SK-N-SH (cell line): ENCODE measurements around the gene PYGB. TPM values are rescaled to one million over a fixed set of nuclear protein-coding genes. Genes with fewer than 3 reads are reported as not detected.

Source experiments
- CTCF ChIA-PET: fragments of 300-600, 350-600 bp; formaldehyde crosslinking; extraction: SDS; loops from one replicate; lab custom pipeline; 2021; lab: Yijun Ruan, JAX
- POLR2A ChIA-PET: fragments of 350-600 bp; sonication (Branson Sonifier 250); formaldehyde crosslinking; extraction: SDS; loops from one replicate; lab custom pipeline; 2020; ENCODE audit warnings: antibody characterized with exemption, inconsistent platforms; lab: Yijun Ruan, JAX
- DNase-seq: peaks from one replicate; pipeline ENCODE4 v3.0.0; 2012
- H2AFZ ChIP-seq: fragments of 200-600 bp; sonication (generic); 2 replicates; pipeline ENCODE4 v1.8.1; 2016; ENCODE audit warnings: antibody characterized with exemption, mild to moderate bottlenecking, low read depth
- H3F3A ChIP-seq: fragments of 200-600 bp; sonication (generic); replicated peaks from 2 replicates; pipeline ENCODE3; 2016; ENCODE audit warnings: antibody characterized with exemption, mild to moderate bottlenecking; ENCODE audit not compliant: insufficient read depth
- H3K27ac ChIP-seq, 2 experiments: fragments of 200-500 bp in 1 of 2; fragments of 200-600 bp in 1 of 2; sonication (Bioruptor generic) in 1 of 2; sonication (generic), shearing (Covaris generic) in 1 of 2; 2 replicates each; pipeline versions ENCODE4 v1.5.1 to v1.6.1; 2014 to 2016; ENCODE audit warnings: low read depth in 2 of 2, inconsistent platforms in 1 of 2, low read length in 1 of 2, mild to moderate bottlenecking in 1 of 2, mixed read lengths in 1 of 2
- H3K27me3 ChIP-seq: fragments of 200-600 bp; sonication (generic), shearing (Covaris generic); 2 replicates; pipeline ENCODE4 v1.6.1; 2016; ENCODE audit warnings: mixed run types; ENCODE audit not compliant: insufficient read depth
- H3K36me3 ChIP-seq, 2 experiments: fragments of 200-500 bp in 1 of 2; fragments of 200-600 bp in 1 of 2; sonication (Bioruptor generic) in 1 of 2; sonication (generic) in 1 of 2; replicated peaks in 1 of 2; 2 replicates each; pipeline versions ENCODE3 to v1.5.1; 2014 to 2016; ENCODE audit warnings: low read length in 1 of 2, mild to moderate bottlenecking in 1 of 2; ENCODE audit not compliant: insufficient read depth in 2 of 2, control insufficient read depth in 1 of 2
- H3K4me1 ChIP-seq, 2 experiments: fragments of 200-500 bp in 1 of 2; fragments of 200-600 bp in 1 of 2; sonication (Bioruptor generic) in 1 of 2; sonication (generic), shearing (Covaris generic) in 1 of 2; 2 replicates each; pipeline versions ENCODE4 v1.5.1 to v1.6.1; 2014 to 2016; ENCODE audit warnings: low read depth in 1 of 2, low read length in 1 of 2, mixed run types in 1 of 2; ENCODE audit not compliant: insufficient read depth in 2 of 2, control insufficient read depth in 1 of 2
- H3K4me2 ChIP-seq: fragments of 200-600 bp; sonication (generic), shearing (Covaris generic); 2 replicates; pipeline ENCODE4 v1.6.1; 2017; ENCODE audit warnings: mixed run types
- H3K4me3 ChIP-seq, 2 experiments: fragments of 200-500 bp in 1 of 2; fragments of 200-600 bp in 1 of 2; sonication (Bioruptor generic) in 1 of 2; sonication (generic), shearing (Covaris generic) in 1 of 2; 2 replicates each; pipeline versions ENCODE4 v1.5.1 to v1.8.1; 2014 to 2016; ENCODE audit warnings: low read depth in 2 of 2, inconsistent platforms in 1 of 2, low read length in 1 of 2, mild to moderate bottlenecking in 1 of 2, mixed read lengths in 1 of 2, moderate library complexity in 1 of 2
- H3K79me2 ChIP-seq: fragments of 200-600 bp; sonication (generic); 2 replicates; pipeline ENCODE4 v1.8.1; 2017; ENCODE audit warnings: mild to moderate bottlenecking; ENCODE audit not compliant: insufficient read depth
- H3K9ac ChIP-seq: fragments of 200-600 bp; sonication (generic); 2 replicates; pipeline ENCODE4 v1.6.1; 2017; ENCODE audit warnings: mixed run types
- H3K9me2 ChIP-seq: fragments of 200-600 bp; sonication (generic); 2 replicates; pipeline ENCODE4 v1.6.1; 2017; ENCODE audit warnings: mixed run types
- H3K9me3 ChIP-seq: fragments of 200-600 bp; sonication (generic); 2 replicates; pipeline ENCODE4 v1.6.1; 2017; ENCODE audit warnings: mixed run types, mild to moderate bottlenecking, moderate library complexity
- H4K20me1 ChIP-seq: fragments of 200-600 bp; sonication (generic); 2 replicates; pipeline ENCODE4 v1.6.1; 2017; ENCODE audit warnings: mild to moderate bottlenecking, mixed run types; ENCODE audit not compliant: insufficient read depth
- EZH2phosphoT487 ChIP-seq: fragments of 200-600 bp; sonication (generic); IDR thresholded peaks from 2 replicates; pipeline ENCODE4 v1.6.1; 2017; ENCODE audit warnings: low read depth, mixed run types, mild to moderate bottlenecking, antibody characterized with exemption, moderate library complexity, borderline replicate concordance
- FOSL2 ChIP-seq: IDR thresholded peaks from 2 replicates; pipeline ENCODE4 v1.4.0; 2012; ENCODE audit warnings: low read depth, mild to moderate bottlenecking, moderate library complexity, borderline replicate concordance
- FOXJ3 ChIP-seq: sonication (generic); formaldehyde crosslinking; IDR thresholded peaks from 2 replicates; pipeline ENCODE4 v1.5.1; 2020; ENCODE audit warnings: mild to moderate bottlenecking, missing genetic modification reagents
- GABPA ChIP-seq: IDR thresholded peaks from 2 replicates; pipeline ENCODE4 v1.4.0; 2012; ENCODE audit warnings: low read depth, mild to moderate bottlenecking
- GATA2 ChIP-seq: sonication (generic); formaldehyde crosslinking; IDR thresholded peaks from 2 replicates; pipeline ENCODE4 v1.5.0; 2020; ENCODE audit warnings: mild to moderate bottlenecking, missing genetic modification reagents
- JUND ChIP-seq: IDR thresholded peaks from 2 replicates; pipeline ENCODE4 v1.4.0; 2012
- NFIC ChIP-seq: IDR thresholded peaks from 2 replicates; pipeline ENCODE4 v1.4.0; 2012; ENCODE audit warnings: borderline replicate concordance
- POLR2AphosphoS5 ChIP-seq: IDR thresholded peaks from 2 replicates; pipeline ENCODE4 v1.6.1; 2012; ENCODE audit warnings: low read depth, low read length
- RCOR1 ChIP-seq: fragments of 150-350 bp; IDR thresholded peaks from 2 replicates; pipeline ENCODE4 v1.6.1; 2017; ENCODE audit warnings: antibody characterized with exemption, low read length
- SIN3A ChIP-seq: IDR thresholded peaks from 2 replicates; pipeline ENCODE4 v1.6.1; 2012; ENCODE audit warnings: low read depth, mild to moderate bottlenecking, low read length, moderate library complexity, borderline replicate concordance
- TCF12 ChIP-seq: IDR thresholded peaks from 2 replicates; pipeline ENCODE4 v1.4.0; 2012
- YY1 ChIP-seq: IDR thresholded peaks from 2 replicates; pipeline ENCODE4 v1.4.0; 2012; ENCODE audit warnings: low read depth, mild to moderate bottlenecking
- WGBS: methylation state at CpG from one replicate; pipeline ENCODE4 v1.1.6; 2017; ENCODE audit warnings: low lambda C conversion rate; 5-methylcytosine and 5-hydroxymethylcytosine counted together
- polyA plus RNA-seq, 3 experiments: library from polyadenylated mRNA; depleted of rRNA; stranded (reverse); fragments of >200 nt; gene quantifications; 2 replicates each; pipeline ENCODE4 v1.2.3, GENCODE V29; 2012
- TF ChIP-seq, protein P1 (sequence below): IDR thresholded peaks from 2 replicates; pipeline ENCODE4 v1.4.0; 2012; ENCODE audit warnings: low read depth, borderline replicate concordance
- TF ChIP-seq, protein P2 (sequence below): IDR thresholded peaks from 2 replicates; pipeline ENCODE4 v1.4.0; 2012; ENCODE audit warnings: low read depth, borderline replicate concordance
- TF ChIP-seq, protein P3 (sequence below): IDR thresholded peaks from 2 replicates; pipeline ENCODE4; 2012
- TF ChIP-seq, protein P4 (sequence below): fragments of 150-350 bp; IDR thresholded peaks from 2 replicates; pipeline ENCODE4 v1.6.1; 2016; ENCODE audit warnings: mild to moderate bottlenecking, low read depth, low read length
- TF ChIP-seq, protein P5 (sequence below): IDR thresholded peaks from 2 replicates; pipeline ENCODE4 v1.6.1; 2012; ENCODE audit warnings: mild to moderate bottlenecking, low read depth, low read length, moderate library complexity

The PYGB gene
- polyA plus RNA-seq, 1 of the 3 experiments (the other 2 are of a cell fraction) = 35.8 TPM

DNA sequence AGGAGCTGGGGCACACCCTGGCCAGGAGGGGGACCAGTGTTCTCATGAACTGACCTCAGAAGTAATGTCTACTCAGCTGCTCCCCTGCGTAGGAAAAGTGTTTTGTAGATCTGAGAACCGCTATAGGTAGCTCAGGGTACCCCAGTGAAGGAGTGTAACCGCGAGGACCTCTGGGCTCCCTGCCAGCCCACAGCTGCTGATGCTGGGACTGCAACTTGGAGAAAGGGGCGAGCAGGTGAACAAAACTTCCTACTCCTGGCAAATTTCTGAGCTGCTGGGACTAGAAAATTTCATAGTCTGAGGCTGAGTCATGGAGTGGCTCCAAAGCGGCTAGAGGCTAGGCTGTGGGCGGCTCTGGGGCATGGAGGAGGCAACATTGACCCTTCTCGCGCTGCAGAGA, 51.9 kb downstream of the PYGB start:
- POLR2A ChIA-PET = no interaction called here
- H3K36me3 ChIP-seq = peaks cover 15 to 33% of the 10 kb centered on the region in 2 experiments
- H3K9ac ChIP-seq = no peak overlapping the region
- 79% methylated on average over 9 of the region's 9 CpGs for WGBS
- H3K79me2 ChIP-seq = no peaks in the 10 kb centered on the region
- 0 out of 2 replicates have a peak overlapping the region, but pooled peaks have one; percentile 0 for H3K4me2 ChIP-seq
- TF ChIP-seq GABPA (no peak), EZH2phosphoT487 (no peak), TCF12 (peak; percentile 30; the same call in 1 of the 2 replicates), YY1 (no peak), FOXJ3 (CRISPR knock-in tag) (no peak), JUND (0 out of 2 replicates have a peak, but pooled peaks have one; percentile 36), POLR2AphosphoS5 (0 out of 2 replicates have a peak, but pooled peaks have one; percentile 25), NFIC (peak; percentile 26; the same call in 1 of the 2 replicates), FOSL2 (peak; percentile 45; the same call in 1 of the 2 replicates)
- TF ChIP-seq, protein P1, sequence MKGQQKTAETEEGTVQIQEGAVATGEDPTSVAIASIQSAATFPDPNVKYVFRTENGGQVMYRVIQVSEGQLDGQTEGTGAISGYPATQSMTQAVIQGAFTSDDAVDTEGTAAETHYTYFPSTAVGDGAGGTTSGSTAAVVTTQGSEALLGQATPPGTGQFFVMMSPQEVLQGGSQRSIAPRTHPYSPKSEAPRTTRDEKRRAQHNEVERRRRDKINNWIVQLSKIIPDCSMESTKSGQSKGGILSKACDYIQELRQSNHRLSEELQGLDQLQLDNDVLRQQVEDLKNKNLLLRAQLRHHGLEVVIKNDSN = no peak
- TF ChIP-seq, protein P2, sequence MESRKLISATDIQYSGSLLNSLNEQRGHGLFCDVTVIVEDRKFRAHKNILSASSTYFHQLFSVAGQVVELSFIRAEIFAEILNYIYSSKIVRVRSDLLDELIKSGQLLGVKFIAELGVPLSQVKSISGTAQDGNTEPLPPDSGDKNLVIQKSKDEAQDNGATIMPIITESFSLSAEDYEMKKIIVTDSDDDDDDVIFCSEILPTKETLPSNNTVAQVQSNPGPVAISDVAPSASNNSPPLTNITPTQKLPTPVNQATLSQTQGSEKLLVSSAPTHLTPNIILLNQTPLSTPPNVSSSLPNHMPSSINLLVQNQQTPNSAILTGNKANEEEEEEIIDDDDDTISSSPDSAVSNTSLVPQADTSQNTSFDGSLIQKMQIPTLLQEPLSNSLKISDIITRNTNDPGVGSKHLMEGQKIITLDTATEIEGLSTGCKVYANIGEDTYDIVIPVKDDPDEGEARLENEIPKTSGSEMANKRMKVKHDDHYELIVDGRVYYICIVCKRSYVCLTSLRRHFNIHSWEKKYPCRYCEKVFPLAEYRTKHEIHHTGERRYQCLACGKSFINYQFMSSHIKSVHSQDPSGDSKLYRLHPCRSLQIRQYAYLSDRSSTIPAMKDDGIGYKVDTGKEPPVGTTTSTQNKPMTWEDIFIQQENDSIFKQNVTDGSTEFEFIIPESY = no peak
- TF ChIP-seq, all 33 proteins: peak for 5
- Histone ChIP-seq H3K9me2 (no peaks in the 10 kb centered on the region), H4K20me1 (no peaks in the 10 kb centered on the region; the same call in 1 of the 2 replicates), H3K27me3 (no peaks in the 10 kb centered on the region), H2AFZ (no peak overlapping the region), H3K4me1 (peaks cover 3 to 18% of the 10 kb centered on the region in 2 experiments; a peak in 1 of 4 replicates), H3K4me3 (no peak overlapping the region), H3K9me3 (no peaks in the 10 kb centered on the region), H3F3A (peaks cover 8% of the 10 kb centered on the region), H3K27ac (peak overlapping the region in 1 of 2 experiments; percentile 25; a peak in 1 of 4 replicates)
- DNase-seq = no peak
- CTCF ChIA-PET = interaction anchor here (0.8 to 3.0 kb wide), 5 partner anchors 9 to 99 kb away, joined by 3 to 32 read pairs (median 6); no protein-coding TSS in a partner anchor

DNA sequence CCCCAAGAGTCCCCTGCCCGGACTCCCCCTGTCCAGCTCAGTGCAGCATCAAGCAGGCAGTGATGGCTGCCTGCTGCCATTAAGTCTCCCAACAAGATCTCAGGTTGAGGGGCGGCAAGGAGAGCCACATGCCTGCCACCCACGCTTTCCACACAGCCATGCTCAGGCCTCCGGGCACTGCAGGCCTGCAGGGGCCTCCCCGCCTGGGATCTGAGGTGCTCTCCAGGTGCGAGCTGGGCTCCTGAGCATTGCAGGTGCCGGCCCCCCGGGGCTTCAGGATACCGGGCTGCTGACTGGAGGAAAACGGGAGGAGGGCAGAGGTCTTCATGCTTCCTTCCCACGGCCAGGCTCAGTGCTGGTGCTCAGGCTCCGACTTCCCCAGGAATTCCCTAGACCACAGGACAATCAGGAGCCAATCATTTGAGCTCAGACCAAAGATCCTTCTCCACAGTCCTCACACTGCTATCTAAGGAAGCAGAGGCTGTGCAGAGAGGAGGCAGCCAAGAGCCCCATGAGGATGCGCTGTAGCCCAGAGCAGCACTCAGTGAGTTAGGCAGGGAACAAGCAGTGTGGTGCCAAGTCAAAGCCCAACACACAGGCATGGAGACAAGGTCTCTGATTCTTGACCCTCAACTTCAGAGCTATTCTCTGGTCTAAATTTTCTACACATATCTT, 52.7 kb downstream of the PYGB start:
- CTCF ChIA-PET = interaction anchor here (1.4 to 3.0 kb wide), 3 partner anchors 8 to 98 kb away, joined by 6 to 32 read pairs (median 9); no protein-coding TSS in a partner anchor
- no peak overlapping the region for H3K4me3 ChIP-seq
- H3F3A ChIP-seq = peaks cover 5% of the 10 kb centered on the region
- H3K4me1 ChIP-seq = peaks cover 3 to 11% of the 10 kb centered on the region in 2 experiments; a peak in 1 of 4 replicates
- H3K79me2 ChIP-seq = no peaks in the 10 kb centered on the region
- no peaks in the 10 kb centered on the region; the same call in 1 of the 2 replicates for H4K20me1 ChIP-seq
- H3K36me3 ChIP-seq = peaks cover 15 to 30% of the 10 kb centered on the region in 2 experiments
- no peaks in the 10 kb centered on the region for H3K9me3 ChIP-seq
- WGBS = 80% methylated on average over 12 of the region's 13 CpGs
- H2AFZ ChIP-seq = no peak overlapping the region
- H3K27me3 ChIP-seq = no peaks in the 10 kb centered on the region
- no peaks in the 10 kb centered on the region for H3K9me2 ChIP-seq
- H3K27ac ChIP-seq = peak overlapping the region in 1 of 2 experiments; percentile 25; a peak in 1 of 4 replicates
- no peak for DNase-seq
- no peak overlapping the region for H3K9ac ChIP-seq
- POLR2A ChIA-PET = no interaction called here
- no peak overlapping the region for H3K4me2 ChIP-seq
- TF ChIP-seq TCF12 (no peak), RCOR1 (no peak), YY1 (no peak), FOXJ3 (CRISPR knock-in tag) (no peak), SIN3A (no peak), GATA2 (CRISPR knock-in tag) (no peak)
- TF ChIP-seq, protein P3, sequence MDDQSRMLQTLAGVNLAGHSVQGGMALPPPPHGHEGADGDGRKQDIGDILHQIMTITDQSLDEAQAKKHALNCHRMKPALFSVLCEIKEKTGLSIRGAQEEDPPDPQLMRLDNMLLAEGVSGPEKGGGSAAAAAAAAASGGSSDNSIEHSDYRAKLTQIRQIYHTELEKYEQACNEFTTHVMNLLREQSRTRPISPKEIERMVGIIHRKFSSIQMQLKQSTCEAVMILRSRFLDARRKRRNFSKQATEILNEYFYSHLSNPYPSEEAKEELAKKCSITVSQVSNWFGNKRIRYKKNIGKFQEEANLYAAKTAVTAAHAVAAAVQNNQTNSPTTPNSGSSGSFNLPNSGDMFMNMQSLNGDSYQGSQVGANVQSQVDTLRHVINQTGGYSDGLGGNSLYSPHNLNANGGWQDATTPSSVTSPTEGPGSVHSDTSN = no peak
- TF ChIP-seq, protein P4, sequence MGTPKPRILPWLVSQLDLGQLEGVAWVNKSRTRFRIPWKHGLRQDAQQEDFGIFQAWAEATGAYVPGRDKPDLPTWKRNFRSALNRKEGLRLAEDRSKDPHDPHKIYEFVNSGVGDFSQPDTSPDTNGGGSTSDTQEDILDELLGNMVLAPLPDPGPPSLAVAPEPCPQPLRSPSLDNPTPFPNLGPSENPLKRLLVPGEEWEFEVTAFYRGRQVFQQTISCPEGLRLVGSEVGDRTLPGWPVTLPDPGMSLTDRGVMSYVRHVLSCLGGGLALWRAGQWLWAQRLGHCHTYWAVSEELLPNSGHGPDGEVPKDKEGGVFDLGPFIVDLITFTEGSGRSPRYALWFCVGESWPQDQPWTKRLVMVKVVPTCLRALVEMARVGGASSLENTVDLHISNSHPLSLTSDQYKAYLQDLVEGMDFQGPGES = no peak
- TF ChIP-seq, protein P5, sequence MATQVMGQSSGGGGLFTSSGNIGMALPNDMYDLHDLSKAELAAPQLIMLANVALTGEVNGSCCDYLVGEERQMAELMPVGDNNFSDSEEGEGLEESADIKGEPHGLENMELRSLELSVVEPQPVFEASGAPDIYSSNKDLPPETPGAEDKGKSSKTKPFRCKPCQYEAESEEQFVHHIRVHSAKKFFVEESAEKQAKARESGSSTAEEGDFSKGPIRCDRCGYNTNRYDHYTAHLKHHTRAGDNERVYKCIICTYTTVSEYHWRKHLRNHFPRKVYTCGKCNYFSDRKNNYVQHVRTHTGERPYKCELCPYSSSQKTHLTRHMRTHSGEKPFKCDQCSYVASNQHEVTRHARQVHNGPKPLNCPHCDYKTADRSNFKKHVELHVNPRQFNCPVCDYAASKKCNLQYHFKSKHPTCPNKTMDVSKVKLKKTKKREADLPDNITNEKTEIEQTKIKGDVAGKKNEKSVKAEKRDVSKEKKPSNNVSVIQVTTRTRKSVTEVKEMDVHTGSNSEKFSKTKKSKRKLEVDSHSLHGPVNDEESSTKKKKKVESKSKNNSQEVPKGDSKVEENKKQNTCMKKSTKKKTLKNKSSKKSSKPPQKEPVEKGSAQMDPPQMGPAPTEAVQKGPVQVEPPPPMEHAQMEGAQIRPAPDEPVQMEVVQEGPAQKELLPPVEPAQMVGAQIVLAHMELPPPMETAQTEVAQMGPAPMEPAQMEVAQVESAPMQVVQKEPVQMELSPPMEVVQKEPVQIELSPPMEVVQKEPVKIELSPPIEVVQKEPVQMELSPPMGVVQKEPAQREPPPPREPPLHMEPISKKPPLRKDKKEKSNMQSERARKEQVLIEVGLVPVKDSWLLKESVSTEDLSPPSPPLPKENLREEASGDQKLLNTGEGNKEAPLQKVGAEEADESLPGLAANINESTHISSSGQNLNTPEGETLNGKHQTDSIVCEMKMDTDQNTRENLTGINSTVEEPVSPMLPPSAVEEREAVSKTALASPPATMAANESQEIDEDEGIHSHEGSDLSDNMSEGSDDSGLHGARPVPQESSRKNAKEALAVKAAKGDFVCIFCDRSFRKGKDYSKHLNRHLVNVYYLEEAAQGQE = no peak
